Middle frontal gyrus (tissue), 1 donor: ENCODE measurements around the gene EDEM1.
"Not testable (repeated sequence)": the region's sequence is repeated elsewhere in the genome, so short reads cannot be mapped to it uniquely, and the experiment has no call there.

Experiments used
- DNase-seq: peaks from one replicate; pipeline ENCODE4 v3.0.0-alpha.2; 2015; ENCODE audit warnings: low spot score; ENCODE audit errors: extremely low spot score

The EDEM1 gene

GRCh38 chr3:5187156-5187919 lies at the start of gene EDEM1:
TSS of gene EDEM1 (plus strand) at chr3:5187707. CDS start at chr3:5187806, 99 bp downstream.
- DNase-seq = peak; percentile 91

- no peak for DNase-seq
Measured at GRCh38 chr3:5138214-5138981, 49.1 kb upstream of the EDEM1 start.

GRCh38 chr3:5140230-5140621 lies 47.3 kb upstream of the EDEM1 start:
- DNase-seq = no peak

GRCh38 chr3:5140839-5141238 lies 46.7 kb upstream of the EDEM1 start:
- DNase-seq = no peak

GRCh38 chr3:5141760-5142159 lies 45.7 kb upstream of the EDEM1 start:
- DNase-seq = no peak

- no peak for DNase-seq
Measured at GRCh38 chr3:5143464-5143863, 44.0 kb upstream of the EDEM1 start.

GRCh38 chr3:5144316-5144994 lies 43.1 kb upstream of the EDEM1 start:
- DNase-seq = no peak

- DNase-seq = no peak
Measured at GRCh38 chr3:5145120-5145519, 42.4 kb upstream of the EDEM1 start.

GRCh38 chr3:5147152-5147551 lies 40.4 kb upstream of the EDEM1 start:
- not testable (repeated sequence) for DNase-seq

GRCh38 chr3:5149306-5149880 lies 38.1 kb upstream of the EDEM1 start:
- DNase-seq = no peak

- DNase-seq = no peak
Measured at GRCh38 chr3:5151586-5151985, 35.9 kb upstream of the EDEM1 start.

- DNase-seq = no peak
Measured at GRCh38 chr3:5153074-5153473, 34.4 kb upstream of the EDEM1 start.

- DNase-seq = no peak
Measured at GRCh38 chr3:5155241-5155640, 32.3 kb upstream of the EDEM1 start.

- no peak for DNase-seq
Measured at GRCh38 chr3:5160321-5160720, 27.2 kb upstream of the EDEM1 start.

- no peak for DNase-seq
Measured at GRCh38 chr3:5160940-5161858, 26.3 kb upstream of the EDEM1 start.

GRCh38 chr3:5162102-5162501 lies 25.4 kb upstream of the EDEM1 start:
- DNase-seq = no peak

- no peak for DNase-seq
Measured at GRCh38 chr3:5165698-5166097, 21.8 kb upstream of the EDEM1 start.

- DNase-seq = no peak
Measured at GRCh38 chr3:5166846-5167245, 20.7 kb upstream of the EDEM1 start.

GRCh38 chr3:5168110-5168509 lies 19.4 kb upstream of the EDEM1 start:
- no peak for DNase-seq

- no peak for DNase-seq
Measured at GRCh38 chr3:5169807-5170206, 17.7 kb upstream of the EDEM1 start.

- DNase-seq = no peak
Measured at GRCh38 chr3:5170975-5171374, 16.5 kb upstream of the EDEM1 start.
